ENCODE measurements around the gene POMT1. TPM values are rescaled to one million over a fixed set of nuclear protein-coding genes. Genes with fewer than 3 reads are reported as not detected.

POMT1 gene
- total RNA-seq, 1 experiment from 2014 or later = 58.0 TPM

- Histone ChIP-seq H3K4me3 (ENCODE audit: low read depth in 2 of 2, low read length in 2 of 2) (no peak overlapping the region), H3K27me3 (ENCODE audit: control insufficient read depth, insufficient read depth, low read length) (no peaks in the 10 kb centered on the region), H3K4me1 (ENCODE audit: control insufficient read depth, insufficient read depth, low read length) (no peaks in the 10 kb centered on the region), H3K36me3 (ENCODE audit: control insufficient read depth, insufficient read depth, low read length) (no peaks in the 10 kb centered on the region), H3K27ac (ENCODE audit: low read length) (no peak overlapping the region), H3K9me3 (ENCODE audit: control insufficient read depth, insufficient read depth, low read depth, low read length) (0 out of 2 replicates have a peak, but pooled peaks cover 2% of the 10 kb centered on the region)
- intact Hi-C loops (cut with micrococcal nuclease; ENCODE audit: unreplicated experiment) (no loop called here), in situ Hi-C loops (cut with HindIII; ENCODE audit: low pct_unique_long_range_greater_than_20kb, low sequenced_read_pairs) (no loop called here)
- BruUV-seq (replicated peaks) = no TSS peak
- ATAC-seq (no peak), DNase-seq (ENCODE audit: low read depth, low spot score) (no peak)
- ChIA-PET POLR2A (no interaction called here), CTCF (interaction anchor here (0.5 kb wide), 1 partner anchor 185 kb away, joined by 3 read pairs; no protein-coding TSS in a partner anchor)
- no peak for TF ChIP-seq TCF7L2 (IDR thresholded peaks at IDR 0.05; ENCODE audit: low read depth, low read length)
- TF ChIP-seq SIN3A (IDR thresholded peaks at IDR 0.05; ENCODE audit: borderline replicate concordance, insufficient read depth, low read depth, low read length) = no peak
- TF ChIP-seq, protein P1, sequence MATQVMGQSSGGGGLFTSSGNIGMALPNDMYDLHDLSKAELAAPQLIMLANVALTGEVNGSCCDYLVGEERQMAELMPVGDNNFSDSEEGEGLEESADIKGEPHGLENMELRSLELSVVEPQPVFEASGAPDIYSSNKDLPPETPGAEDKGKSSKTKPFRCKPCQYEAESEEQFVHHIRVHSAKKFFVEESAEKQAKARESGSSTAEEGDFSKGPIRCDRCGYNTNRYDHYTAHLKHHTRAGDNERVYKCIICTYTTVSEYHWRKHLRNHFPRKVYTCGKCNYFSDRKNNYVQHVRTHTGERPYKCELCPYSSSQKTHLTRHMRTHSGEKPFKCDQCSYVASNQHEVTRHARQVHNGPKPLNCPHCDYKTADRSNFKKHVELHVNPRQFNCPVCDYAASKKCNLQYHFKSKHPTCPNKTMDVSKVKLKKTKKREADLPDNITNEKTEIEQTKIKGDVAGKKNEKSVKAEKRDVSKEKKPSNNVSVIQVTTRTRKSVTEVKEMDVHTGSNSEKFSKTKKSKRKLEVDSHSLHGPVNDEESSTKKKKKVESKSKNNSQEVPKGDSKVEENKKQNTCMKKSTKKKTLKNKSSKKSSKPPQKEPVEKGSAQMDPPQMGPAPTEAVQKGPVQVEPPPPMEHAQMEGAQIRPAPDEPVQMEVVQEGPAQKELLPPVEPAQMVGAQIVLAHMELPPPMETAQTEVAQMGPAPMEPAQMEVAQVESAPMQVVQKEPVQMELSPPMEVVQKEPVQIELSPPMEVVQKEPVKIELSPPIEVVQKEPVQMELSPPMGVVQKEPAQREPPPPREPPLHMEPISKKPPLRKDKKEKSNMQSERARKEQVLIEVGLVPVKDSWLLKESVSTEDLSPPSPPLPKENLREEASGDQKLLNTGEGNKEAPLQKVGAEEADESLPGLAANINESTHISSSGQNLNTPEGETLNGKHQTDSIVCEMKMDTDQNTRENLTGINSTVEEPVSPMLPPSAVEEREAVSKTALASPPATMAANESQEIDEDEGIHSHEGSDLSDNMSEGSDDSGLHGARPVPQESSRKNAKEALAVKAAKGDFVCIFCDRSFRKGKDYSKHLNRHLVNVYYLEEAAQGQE (IDR thresholded peaks at IDR 0.05; ENCODE audit: insufficient read depth in 1 of 2, low read depth in 2 of 2, low read length in 1 of 2) = no peak
- TF ChIP-seq, protein P2, sequence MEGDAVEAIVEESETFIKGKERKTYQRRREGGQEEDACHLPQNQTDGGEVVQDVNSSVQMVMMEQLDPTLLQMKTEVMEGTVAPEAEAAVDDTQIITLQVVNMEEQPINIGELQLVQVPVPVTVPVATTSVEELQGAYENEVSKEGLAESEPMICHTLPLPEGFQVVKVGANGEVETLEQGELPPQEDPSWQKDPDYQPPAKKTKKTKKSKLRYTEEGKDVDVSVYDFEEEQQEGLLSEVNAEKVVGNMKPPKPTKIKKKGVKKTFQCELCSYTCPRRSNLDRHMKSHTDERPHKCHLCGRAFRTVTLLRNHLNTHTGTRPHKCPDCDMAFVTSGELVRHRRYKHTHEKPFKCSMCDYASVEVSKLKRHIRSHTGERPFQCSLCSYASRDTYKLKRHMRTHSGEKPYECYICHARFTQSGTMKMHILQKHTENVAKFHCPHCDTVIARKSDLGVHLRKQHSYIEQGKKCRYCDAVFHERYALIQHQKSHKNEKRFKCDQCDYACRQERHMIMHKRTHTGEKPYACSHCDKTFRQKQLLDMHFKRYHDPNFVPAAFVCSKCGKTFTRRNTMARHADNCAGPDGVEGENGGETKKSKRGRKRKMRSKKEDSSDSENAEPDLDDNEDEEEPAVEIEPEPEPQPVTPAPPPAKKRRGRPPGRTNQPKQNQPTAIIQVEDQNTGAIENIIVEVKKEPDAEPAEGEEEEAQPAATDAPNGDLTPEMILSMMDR (IDR thresholded peaks at IDR 0.05) = no peak
- TF ChIP-seq POLR2AphosphoS5 (IDR thresholded peaks at IDR 0.05; ENCODE audit: low read depth, low read length) = no peak
These were observed 59.6 kb downstream of the POMT1 start for GRCh38 chr9:131562032-131562959.

GRCh38 chr9:131565369-131565768, 62.7 kb downstream of the POMT1 start:
- no peak overlapping the region for H3K4me3 ChIP-seq (ENCODE audit: low read depth in 2 of 2, low read length in 2 of 2)
- CTCF ChIA-PET = interaction anchor here (0.6 kb wide), 1 partner anchor 671 kb away, joined by 6 read pairs; no protein-coding TSS in a partner anchor
- no TSS peak for BruUV-seq (replicated peaks)
- no peaks in the 10 kb centered on the region for H3K4me1 ChIP-seq (ENCODE audit: control insufficient read depth, insufficient read depth, low read length)
- in situ Hi-C loops (cut with HindIII; ENCODE audit: low pct_unique_long_range_greater_than_20kb, low sequenced_read_pairs) (no loop called here), intact Hi-C loops (cut with micrococcal nuclease; ENCODE audit: unreplicated experiment) (no loop called here)
- 0 out of 2 replicates have a peak, but pooled peaks cover 2% of the 10 kb centered on the region for H3K9me3 ChIP-seq (ENCODE audit: control insufficient read depth, insufficient read depth, low read depth, low read length)
- POLR2A ChIA-PET = no interaction called here
- no peak for DNase-seq (ENCODE audit: low read depth, low spot score)
- no peaks in the 10 kb centered on the region for H3K27me3 ChIP-seq (ENCODE audit: control insufficient read depth, insufficient read depth, low read length)
- no peaks in the 10 kb centered on the region for H3K36me3 ChIP-seq (ENCODE audit: control insufficient read depth, insufficient read depth, low read length)
- ATAC-seq = no peak
- TF ChIP-seq TCF7L2 (IDR thresholded peaks at IDR 0.05; ENCODE audit: low read depth, low read length) (no peak), SIN3A (IDR thresholded peaks at IDR 0.05; ENCODE audit: borderline replicate concordance, insufficient read depth, low read depth, low read length) (no peak), POLR2AphosphoS5 (IDR thresholded peaks at IDR 0.05; ENCODE audit: low read depth, low read length) (no peak)
- TF ChIP-seq, protein P2 (IDR thresholded peaks at IDR 0.05) = no peak
- TF ChIP-seq, protein P1 (IDR thresholded peaks at IDR 0.05; ENCODE audit: insufficient read depth in 1 of 2, low read depth in 2 of 2, low read length in 1 of 2) = no peak
- H3K27ac ChIP-seq (ENCODE audit: low read length) = no peak overlapping the region
